ENCODE measurements around the gene CLRN3. TPM values are rescaled to one million over a fixed set of nuclear protein-coding genes. Genes with fewer than 3 reads are reported as not detected.

The CLRN3 gene
- total RNA-seq, 4 donors from 2014 or later = 35.2 to 167 (median 77.1) TPM

DNA sequence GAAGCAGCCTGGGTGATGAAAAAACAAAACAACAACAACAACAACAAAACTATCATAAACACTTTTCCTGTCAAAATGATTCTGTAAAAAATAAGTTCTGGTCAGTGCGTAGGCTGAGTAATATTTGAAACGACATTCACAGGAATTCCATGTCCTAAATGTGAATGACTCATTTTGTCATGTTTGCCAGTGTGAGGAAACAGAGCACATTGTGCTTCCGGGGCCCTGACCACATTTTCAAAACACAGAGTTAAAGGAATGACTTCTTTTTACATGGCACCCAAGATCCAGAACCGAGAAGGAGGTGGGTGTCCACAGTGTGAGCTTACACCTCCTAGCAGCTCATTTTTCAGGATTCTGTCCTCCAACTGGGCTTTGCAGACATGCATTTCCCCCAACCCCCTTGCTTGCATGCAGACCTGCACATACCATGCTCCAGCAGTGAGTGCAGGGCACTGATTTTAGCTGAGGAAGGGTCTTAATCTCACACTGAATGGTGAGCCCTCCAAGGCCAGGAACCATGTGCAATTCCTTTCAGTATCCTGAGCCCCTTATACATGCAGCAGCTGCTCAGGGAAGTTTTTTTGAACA, 3.0 kb downstream of the CLRN3 start:
- peak overlapping the region; percentile 73 to 86 (median 84) for H3K27ac ChIP-seq
- peaks cover 4 to 65% (median 33%) of the 10 kb centered on the region in 4 donors for H3K4me1 ChIP-seq
- no peak for TF ChIP-seq EP300 (IDR thresholded peaks at IDR 0.05; ENCODE audit: low read depth)
- no peak for TF ChIP-seq POLR2A (IDR thresholded peaks at IDR 0.05)
- TF ChIP-seq, protein P1, sequence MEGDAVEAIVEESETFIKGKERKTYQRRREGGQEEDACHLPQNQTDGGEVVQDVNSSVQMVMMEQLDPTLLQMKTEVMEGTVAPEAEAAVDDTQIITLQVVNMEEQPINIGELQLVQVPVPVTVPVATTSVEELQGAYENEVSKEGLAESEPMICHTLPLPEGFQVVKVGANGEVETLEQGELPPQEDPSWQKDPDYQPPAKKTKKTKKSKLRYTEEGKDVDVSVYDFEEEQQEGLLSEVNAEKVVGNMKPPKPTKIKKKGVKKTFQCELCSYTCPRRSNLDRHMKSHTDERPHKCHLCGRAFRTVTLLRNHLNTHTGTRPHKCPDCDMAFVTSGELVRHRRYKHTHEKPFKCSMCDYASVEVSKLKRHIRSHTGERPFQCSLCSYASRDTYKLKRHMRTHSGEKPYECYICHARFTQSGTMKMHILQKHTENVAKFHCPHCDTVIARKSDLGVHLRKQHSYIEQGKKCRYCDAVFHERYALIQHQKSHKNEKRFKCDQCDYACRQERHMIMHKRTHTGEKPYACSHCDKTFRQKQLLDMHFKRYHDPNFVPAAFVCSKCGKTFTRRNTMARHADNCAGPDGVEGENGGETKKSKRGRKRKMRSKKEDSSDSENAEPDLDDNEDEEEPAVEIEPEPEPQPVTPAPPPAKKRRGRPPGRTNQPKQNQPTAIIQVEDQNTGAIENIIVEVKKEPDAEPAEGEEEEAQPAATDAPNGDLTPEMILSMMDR (IDR thresholded peaks at IDR 0.05) = no peak
- no peak for TF ChIP-seq POLR2AphosphoS5 (IDR thresholded peaks at IDR 0.05)
- 0 to 16% methylated on average over 1 to 4 of the region's 4 CpGs for WGBS, 2 donors (ENCODE audit: low coverage in 1 of 2)
- intact Hi-C loops (cut with DNase I; ENCODE audit: low total_unique reads) (no loop called here), in situ Hi-C loops (cut with MboI; ENCODE audit: low pct_ligation_motif_present in 1 of 4, low pct_unique_long_range_greater_than_20kb in 1 of 4, low sequenced_read_pairs in 3 of 4) (no loop called here)
- H3K36me3 ChIP-seq = no peaks in the 10 kb centered on the region
- no peak for DNase-seq
- no peaks in the 10 kb centered on the region for H3K27me3 ChIP-seq
- H3K9me3 ChIP-seq = no peaks in the 10 kb centered on the region
- H3K4me3 ChIP-seq = peak overlapping the region in 3 of 4 donors; percentile 32 to 54 (median 37)

DNA sequence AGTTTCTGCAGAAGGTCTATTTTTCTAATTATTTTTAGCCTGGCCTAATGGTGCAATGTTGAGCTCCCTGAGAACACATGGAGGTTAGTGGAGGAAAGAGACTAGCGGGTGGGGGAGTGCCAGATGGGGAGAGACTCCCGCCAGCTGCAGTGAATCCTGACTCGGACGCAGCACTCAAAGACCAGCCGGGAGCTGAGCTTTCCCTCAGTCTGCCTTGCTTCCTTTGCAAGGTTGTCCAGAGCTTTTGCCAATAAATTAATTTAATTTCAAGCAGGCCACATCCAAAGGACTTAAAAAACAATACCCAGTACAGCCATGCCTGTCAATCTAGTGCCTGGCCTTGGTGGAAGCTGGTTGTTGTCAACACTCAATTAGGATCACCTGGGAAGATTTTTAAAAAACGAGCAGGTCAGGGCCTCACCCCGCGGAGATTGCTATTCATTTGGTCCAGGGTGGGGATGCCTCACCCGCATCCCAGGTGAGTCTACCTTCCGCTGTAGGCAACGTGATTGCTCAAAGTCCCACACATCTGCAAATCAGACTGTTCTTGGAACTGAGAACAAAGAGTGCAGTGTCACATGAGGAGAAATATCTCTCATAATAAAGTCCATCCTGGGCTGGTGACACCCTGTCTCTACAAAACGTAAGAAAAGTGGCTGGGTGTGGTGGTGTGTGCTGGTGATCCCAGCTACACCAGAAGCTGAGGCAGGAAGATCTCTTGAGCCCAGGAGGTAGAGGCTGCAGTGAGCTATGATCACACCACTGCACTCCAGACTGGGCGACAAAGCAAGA, 4.0 kb downstream of the CLRN3 start:
- intact Hi-C loops (cut with DNase I; ENCODE audit: low total_unique reads) (no loop called here), in situ Hi-C loops (cut with MboI; ENCODE audit: low pct_ligation_motif_present in 1 of 4, low pct_unique_long_range_greater_than_20kb in 1 of 4, low sequenced_read_pairs in 3 of 4) (no loop called here)
- peaks cover 4 to 66% (median 34%) of the 10 kb centered on the region in 4 donors for H3K4me1 ChIP-seq
- no peaks in the 10 kb centered on the region for H3K9me3 ChIP-seq
- TF ChIP-seq POLR2AphosphoS5 (IDR thresholded peaks at IDR 0.05) (peak; percentile 66 to 95 (median 93)), EP300 (IDR thresholded peaks at IDR 0.05; ENCODE audit: low read depth) (peak; percentile 11), POLR2A (IDR thresholded peaks at IDR 0.05) (peak; percentile 94)
- TF ChIP-seq, protein P1 (IDR thresholded peaks at IDR 0.05) = no peak
- peak overlapping the region; percentile 73 to 86 (median 84) for H3K27ac ChIP-seq
- 39 to 62% methylated on average over 8 to 13 of the region's 13 CpGs for WGBS, 2 donors (ENCODE audit: low coverage in 1 of 2)
- H3K27me3 ChIP-seq = no peaks in the 10 kb centered on the region
- peak overlapping the region in 1 of 4 donors; percentile 54 for H3K4me3 ChIP-seq
- no peaks in the 10 kb centered on the region for H3K36me3 ChIP-seq
- peak; percentile 76 for DNase-seq

DNA sequence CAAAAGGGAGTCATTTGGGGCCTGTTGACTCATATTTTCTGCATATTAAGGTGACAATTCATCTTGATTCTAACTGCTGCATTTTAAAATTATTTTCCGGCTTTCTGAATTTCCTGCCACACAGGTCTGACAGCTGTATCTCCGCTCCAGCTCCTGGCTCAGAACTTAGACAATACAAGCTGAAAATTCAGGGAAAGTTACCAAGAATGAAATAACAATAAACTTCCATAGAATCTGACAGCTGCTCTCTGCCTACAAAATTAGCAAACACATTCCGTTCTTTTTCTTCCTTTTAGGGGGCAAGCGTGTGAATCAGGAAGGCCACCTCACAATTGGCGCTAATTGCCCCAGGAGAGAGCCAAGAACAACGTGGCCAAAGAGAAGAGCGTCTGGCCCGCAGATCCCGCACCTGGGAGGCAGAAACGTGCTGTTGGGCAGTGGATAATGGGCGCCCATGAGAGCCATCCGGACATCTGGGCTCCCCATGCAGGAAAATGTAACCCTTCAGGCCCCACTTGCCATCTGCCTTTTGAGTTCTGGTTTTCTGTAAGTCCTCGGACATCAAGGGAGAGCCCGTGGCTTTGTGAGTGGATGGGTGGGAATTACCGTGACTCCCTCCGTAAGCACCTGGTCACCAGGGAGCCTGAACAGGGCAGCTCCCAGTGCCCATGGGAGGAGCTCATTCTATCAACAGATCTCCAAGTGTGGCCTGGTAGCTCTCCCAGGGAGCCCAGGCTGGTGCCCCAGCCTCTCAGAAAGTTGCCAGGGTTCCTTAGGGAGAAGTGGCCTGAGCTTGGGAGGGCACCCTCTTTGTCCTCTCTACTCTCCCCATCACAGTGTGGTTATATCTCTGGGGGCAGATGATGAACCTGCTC, 5.0 kb downstream of the CLRN3 start:
- Histone ChIP-seq H3K36me3 (no peaks in the 10 kb centered on the region), H3K9me3 (no peaks in the 10 kb centered on the region), H3K27ac (peak overlapping the region; percentile 73 to 86 (median 84)), H3K4me1 (peaks cover 4 to 68% (median 37%) of the 10 kb centered on the region in 4 donors), H3K27me3 (no peaks in the 10 kb centered on the region), H3K4me3 (no peak overlapping the region)
- in situ Hi-C loops (cut with MboI; ENCODE audit: low pct_ligation_motif_present in 1 of 4, low pct_unique_long_range_greater_than_20kb in 1 of 4, low sequenced_read_pairs in 3 of 4) (no loop called here), intact Hi-C loops (cut with DNase I; ENCODE audit: low total_unique reads) (no loop called here)
- TF ChIP-seq POLR2AphosphoS5 (IDR thresholded peaks at IDR 0.05) (no peak), EP300 (IDR thresholded peaks at IDR 0.05; ENCODE audit: low read depth) (no peak), POLR2A (IDR thresholded peaks at IDR 0.05) (no peak)
- TF ChIP-seq, protein P1 (IDR thresholded peaks at IDR 0.05) = no peak
- WGBS, 2 donors (ENCODE audit: low coverage in 1 of 2) = 26 to 29% methylated on average over 6 to 15 of the region's 16 CpGs
- no peak for DNase-seq
